ENCODE results near the gene SOCS4. TPM values are rescaled to one million over a fixed set of nuclear protein-coding genes. Genes with fewer than 3 reads are reported as not detected.
"Not testable (repeated sequence)": the region's sequence is repeated elsewhere in the genome, so short reads cannot be mapped to it uniquely, and the experiment has no call there.

The SOCS4 gene, protein sequence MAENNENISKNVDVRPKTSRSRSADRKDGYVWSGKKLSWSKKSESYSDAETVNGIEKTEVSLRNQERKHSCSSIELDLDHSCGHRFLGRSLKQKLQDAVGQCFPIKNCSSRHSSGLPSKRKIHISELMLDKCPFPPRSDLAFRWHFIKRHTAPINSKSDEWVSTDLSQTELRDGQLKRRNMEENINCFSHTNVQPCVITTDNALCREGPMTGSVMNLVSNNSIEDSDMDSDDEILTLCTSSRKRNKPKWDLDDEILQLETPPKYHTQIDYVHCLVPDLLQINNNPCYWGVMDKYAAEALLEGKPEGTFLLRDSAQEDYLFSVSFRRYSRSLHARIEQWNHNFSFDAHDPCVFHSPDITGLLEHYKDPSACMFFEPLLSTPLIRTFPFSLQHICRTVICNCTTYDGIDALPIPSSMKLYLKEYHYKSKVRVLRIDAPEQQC
- 15.6 TPM for polyA plus RNA-seq (2013, experiment 1 of 2; ENCODE audit: insufficient read length)
- polyA plus RNA-seq (2013, experiment 2 of 2; ENCODE audit: insufficient read length): 13.1 TPM

DNA sequence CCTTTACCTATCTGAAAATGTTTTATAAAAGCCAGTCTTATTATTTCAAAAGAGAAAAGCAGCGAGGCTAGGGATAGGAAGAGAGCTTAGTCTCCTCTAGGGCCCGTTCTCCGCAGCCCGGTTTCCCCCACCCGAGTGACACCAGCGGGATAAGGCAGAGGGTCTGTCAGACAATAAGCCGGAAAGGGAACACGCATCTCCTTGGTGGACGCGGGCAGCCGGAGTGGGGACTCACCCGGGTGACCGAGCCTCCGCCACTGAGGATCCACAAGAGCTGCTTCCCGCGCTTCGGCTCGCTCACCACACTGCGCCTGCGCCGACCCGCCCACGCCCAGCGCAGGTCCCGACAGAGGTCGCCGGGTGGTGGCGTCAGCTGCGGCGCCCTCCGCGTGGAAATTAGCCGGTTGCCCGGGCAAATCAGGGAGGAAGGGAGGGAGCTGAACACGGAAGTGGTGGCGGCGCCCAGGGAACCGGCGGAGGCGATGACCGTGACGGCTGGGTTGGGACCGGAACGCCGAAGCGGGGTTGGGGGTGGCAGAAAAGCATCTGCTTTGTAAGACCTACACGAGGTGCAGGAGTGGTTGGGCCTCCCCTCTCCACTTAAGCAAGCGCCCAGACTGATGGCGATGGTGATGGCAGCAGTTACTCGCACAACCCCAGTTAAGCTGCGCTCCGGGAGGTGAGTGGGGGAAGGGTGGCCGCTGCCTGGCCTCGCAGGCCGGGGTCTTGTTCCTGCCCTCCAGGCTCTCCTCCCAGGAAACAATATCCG is at the start of gene SOCS4, which contains the start of gene WDHD1:
TSS of gene SOCS4 (plus strand) at position 444 of the 769 bp plus-strand sequence. CDS start 15,806 bp downstream, outside the sequence.
TSS of gene WDHD1 (minus strand) at position 307 of the 769 bp plus-strand sequence. CDS start 312 bp downstream, outside the sequence.
- DNase-seq: peak; percentile 94

DNA sequence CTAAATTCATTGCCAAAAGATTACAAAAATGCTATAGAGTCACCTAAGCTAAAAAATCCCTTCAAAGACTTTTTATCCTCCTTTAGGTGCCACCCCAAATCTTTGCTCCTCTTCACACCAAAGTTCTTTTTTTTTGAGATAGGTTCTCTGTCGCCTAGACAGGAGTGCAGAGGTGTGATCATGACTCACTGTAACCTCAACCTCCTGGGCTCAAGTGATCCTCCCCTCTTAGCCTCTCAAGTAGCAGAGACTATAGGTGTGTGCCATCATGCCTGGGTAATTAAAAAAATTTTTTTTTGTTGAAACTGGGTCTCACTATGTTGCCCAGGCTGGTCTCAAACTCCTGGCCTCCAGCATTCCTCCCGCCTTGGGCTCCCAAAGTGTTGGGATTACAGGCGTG is 48.0 kb upstream of the SOCS4 start:
- no peak for DNase-seq

DNA sequence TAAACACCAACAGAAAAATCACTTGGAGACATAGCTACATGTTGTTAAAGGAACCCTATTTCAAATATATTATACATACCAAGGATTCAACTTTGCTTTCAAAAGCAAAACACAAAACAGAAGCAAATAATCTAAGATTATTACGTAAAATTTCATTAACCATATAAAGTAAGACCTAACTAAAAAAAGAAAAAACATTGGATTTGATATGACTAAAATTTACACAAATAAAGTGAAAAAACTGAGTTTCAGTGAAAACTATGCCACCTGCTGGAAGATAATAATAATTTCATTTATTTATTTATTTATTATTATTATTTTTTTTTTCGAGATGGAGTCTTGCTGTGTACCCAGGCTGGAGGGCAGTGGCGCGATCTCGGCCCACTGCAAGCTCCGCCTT is 45.3 kb upstream of the SOCS4 start:
- peak; percentile 10 for DNase-seq

DNA sequence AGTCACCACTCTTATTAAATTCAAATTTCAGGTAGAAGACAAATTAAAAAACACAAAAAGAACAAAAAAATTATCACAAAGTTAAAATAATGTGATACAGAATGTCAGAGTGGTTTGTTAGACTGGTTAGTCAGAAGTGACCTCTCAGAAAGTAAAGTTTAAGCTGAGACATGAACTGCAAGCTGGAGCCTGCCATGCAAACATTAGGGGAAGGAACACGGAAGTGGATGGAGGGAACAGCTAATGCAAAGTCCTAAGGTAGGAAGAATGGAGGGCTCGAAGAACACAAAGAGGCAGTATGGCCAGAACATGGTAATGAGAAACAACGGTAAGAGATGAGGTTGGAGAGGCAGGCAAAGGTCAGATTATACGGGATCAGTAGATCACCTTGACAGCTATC is 41.9 kb upstream of the SOCS4 start:
- DNase-seq: no peak

DNA sequence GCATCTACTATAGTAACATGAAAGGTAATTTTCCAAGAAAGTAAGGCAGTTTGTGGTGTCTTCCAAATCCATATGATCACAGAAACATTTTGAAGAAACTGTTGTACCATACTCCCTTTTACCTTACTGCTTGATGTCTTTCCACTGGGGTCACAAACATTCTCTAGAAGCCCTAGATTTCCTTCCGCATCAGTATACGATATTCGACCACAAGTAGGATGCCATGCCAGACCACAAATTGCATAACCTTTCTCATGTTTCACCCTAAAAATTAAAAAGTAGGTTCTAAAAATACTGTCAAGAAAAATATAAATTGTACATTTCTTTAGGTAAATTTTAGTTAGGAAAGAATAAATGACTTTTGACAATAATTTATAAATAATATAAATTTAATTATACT is 26.7 kb upstream of the SOCS4 start:
- DNase-seq: no peak

DNA sequence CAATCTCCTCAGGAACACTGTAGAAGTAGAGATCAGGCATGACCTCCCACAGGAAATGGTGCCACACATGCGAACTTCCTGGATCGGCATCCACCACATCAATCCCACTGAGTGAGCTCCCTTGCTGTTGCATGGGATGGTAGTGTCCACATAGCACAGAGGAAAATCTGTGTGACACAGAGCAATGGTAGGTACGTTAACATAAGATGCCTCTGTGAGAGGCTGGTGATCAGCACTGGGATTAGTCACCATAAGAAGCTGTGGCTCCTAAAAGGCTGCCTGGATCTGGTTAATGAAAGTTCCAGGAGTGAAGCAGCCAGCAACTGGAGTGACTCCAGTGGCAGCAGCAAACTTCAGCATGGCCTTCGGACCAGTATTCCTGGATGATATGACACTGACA is 22.0 kb upstream of the SOCS4 start:
- DNase-seq: no peak

DNA sequence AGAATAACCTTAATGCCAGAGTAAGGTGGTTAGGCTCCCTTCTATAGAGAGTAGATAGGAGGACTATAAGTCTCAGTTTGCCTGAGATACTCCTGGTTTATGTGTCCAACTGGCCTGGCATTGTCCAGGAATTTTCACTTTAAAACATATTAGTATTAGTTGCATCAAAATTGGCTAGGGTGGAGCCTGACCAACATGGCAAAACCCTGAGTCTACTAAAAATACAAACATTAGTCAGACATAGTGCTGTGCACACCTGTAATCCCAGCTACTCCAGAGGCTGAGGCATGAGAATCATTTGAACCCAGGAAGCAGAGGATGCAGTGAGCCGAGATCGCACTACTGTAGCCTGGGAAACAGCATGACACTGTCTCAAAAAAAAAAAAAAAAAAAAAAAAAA is 12.0 kb upstream of the SOCS4 start:
- no peak for DNase-seq

DNA sequence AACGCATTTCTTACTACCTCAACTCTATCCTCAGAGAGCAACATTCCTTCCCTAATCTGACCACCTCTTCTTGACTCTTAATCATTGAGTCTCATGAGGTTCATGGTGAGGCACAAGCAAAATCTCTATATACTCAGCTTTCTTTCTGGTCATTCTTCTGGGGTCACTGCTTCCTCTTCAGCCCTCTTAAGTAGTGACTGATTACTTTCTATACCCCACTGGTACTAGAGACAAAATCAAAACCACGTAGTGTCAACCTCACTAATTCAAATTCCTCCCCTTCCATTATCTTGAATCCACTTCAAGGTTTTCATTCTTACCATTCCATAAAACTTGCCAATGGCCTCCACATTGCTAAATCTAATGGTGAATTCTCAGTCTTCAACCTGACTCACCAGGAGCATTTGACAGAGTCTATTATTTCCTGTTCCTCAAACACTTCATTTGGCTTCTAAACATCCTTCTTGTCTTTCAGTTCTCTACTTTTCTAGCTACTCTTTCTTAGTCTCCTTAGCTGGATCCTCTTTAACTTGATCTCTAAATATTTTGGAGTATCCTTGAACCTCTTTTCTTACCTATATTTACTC is 7.0 kb upstream of the SOCS4 start:
- DNase-seq: no peak

DNA sequence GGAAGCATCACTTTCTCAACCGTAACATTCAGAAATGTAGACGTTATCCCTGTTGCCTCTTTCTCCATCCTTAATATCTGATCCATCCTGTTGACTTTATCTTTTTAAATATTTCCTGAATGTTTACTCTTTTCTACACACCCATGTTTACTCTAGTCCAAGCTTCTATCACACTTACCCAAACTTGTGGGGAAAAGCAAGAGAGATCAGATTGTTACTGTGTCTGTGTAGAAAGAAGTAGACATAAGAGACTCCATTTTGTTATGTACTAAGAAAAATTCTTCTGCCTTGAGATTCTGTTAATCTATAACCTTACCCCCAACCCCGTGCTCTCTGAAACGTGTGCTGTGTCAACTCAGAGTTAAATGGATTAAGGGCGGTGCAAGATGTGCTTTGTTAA is 2.7 kb upstream of the SOCS4 start:
- DNase-seq: not testable (repeated sequence)

DNA sequence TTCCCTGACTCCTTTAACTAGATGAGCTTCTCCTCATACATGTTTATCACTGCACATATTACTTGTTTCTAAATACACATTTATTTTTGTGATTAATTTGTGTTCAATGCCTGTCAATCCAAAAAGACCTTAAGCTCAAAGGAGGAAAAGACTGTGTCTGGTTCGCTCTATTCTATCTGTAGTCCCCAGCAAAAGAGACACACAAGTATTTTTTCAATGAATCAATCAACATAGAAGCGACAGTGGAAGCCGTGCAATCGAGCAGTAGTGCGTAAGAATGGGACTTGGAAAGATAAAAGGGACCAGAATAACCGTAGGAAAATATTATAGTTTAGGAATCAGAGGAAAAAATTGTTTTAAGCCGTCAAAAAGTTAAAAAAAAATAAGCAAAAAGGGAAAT is 1.1 kb upstream of the SOCS4 start:
- DNase-seq: no peak

DNA sequence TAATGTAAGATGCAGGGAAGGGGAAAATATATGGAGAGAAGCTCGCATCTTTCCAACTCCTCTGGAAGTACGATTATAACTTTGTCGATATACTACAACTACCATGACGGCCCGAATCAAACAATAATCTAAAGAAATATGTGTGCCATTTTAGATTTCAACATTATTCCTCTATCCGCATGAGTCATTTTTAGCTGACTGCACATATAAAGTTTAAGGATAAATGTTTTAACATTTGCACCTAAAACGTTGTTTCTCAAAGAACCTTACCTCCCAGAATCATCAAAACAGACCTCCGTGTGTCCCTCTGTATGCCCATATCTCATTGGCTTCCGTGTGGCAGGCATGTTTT is 619 bp upstream of the SOCS4 start:
- no peak for DNase-seq

DNA sequence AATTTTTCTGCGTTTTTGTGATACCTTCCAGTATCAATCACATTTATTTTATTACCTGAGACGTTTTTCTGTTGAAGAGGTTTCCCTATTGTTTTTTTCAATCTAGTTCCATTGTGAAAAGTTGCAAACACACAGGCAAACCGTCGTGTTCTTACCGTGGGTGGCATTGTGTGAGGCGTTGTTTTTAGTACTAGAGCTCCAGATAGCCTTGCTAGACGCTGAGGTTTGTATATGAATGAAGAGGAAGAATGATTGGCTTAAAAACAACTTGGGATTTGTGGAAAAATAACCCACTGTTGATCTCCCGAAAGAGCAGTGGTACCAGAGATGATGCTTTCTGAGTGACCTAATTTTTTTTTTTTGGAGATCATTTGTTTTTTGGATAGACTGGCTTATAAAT is 1.0 kb downstream of the SOCS4 start:
- DNase-seq: no peak

DNA sequence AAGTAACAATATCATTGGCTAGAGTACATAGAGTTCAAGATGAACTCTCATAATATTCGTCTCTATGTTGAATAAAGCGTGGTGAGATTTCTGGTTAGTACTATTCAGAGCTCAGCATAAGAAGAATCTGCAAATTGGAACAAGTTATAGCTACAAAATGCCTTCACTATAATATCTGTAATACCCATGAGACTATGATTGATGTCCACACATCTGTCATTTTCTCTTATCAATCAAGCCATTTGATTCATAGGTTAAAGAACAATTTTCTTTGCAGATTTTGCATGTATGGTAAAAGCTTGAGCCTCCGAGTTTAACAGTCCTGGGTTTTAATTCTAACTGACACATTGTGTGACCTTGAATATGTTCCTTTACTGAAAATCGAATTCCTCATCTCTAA is 1.4 kb downstream of the SOCS4 start:
- no peak for DNase-seq

DNA sequence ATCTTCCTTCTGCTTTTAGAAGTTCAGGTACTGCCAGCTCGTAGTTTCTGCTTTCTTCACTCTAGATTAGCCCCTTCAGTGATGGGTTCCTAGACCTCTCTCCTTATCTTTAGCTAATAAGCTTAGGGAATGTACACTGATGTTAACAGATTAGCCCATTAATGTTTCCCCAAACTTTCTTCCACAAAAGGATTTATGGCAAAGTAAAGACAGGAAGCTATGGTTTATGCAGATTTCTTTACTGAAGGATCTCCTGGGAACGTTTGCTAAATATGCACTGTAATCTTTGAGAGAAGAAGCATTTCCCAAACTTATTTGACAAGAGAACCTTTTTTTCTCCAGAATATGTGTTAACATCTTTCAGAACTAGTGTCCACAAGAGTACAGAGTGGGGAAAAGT is 4.2 kb downstream of the SOCS4 start:
- no peak for DNase-seq

DNA sequence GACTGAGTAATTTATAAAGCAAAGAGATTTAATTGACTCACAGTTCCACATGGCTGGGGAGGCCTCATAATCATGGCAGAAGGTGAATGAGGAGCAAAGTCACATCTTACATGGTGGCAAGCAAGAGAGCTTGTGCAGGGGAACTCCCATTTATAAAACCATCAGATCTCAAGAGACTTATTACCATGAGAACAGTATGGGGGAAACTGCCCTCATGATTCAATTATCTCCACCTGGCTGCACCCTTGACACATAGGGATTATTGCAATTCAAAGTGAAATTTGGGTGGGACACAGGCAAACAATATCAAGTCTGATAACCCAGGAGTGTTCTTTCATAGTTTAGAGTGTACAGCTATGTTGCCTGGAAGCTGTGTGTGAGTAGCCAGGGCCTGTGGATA is 11.0 kb downstream of the SOCS4 start:
- not testable (repeated sequence) for DNase-seq

DNA sequence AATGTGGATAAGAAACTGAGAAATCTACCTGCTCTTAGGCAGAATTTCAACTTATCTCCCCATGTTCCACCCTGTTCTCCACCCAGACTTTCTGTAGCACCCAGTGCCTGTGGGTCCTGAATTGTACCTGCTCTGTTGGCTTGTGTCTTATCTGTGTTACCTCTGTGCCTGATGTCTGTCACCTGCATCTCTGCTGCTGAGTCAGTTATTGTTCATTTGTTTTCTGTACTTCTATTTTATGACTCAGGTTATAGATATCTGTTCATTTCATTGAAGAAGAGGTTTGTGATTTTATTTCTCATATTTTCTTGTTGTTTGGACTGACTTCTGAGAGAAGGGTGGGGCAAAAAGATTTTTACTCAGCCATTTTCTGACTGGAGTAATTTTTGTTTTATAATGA is 11.7 kb downstream of the SOCS4 start:
- DNase-seq: no peak

DNA sequence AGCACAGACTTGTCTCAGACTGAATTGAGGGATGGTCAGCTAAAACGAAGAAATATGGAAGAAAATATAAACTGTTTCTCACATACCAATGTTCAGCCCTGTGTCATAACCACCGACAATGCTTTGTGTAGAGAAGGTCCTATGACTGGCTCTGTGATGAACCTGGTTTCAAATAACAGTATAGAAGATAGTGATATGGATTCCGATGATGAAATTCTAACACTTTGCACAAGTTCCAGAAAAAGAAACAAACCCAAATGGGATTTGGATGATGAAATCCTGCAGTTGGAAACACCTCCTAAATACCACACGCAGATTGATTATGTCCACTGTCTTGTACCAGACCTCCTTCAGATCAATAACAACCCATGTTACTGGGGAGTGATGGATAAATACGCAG is 16.5 kb downstream of the SOCS4 start:
- DNase-seq: no peak

DNA sequence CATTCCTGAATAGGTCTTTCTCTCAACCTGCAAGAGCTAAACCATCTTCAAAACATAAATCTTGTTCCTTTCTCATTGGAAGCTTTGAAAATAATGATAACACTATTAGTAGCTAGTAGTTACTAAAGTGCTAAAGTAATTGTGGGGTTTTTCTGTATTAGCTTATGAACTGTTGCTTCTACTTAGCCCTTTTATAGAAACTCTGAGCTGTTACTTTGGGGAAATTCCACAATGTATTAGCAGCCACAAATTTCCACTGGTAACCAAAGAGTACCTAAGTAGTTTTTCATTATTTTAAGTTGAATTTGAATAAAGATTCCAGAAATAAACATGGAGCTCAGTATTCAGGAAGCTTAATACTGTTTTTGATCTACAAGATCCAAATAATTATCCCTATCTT is 18.1 kb downstream of the SOCS4 start:
- no peak for DNase-seq

DNA sequence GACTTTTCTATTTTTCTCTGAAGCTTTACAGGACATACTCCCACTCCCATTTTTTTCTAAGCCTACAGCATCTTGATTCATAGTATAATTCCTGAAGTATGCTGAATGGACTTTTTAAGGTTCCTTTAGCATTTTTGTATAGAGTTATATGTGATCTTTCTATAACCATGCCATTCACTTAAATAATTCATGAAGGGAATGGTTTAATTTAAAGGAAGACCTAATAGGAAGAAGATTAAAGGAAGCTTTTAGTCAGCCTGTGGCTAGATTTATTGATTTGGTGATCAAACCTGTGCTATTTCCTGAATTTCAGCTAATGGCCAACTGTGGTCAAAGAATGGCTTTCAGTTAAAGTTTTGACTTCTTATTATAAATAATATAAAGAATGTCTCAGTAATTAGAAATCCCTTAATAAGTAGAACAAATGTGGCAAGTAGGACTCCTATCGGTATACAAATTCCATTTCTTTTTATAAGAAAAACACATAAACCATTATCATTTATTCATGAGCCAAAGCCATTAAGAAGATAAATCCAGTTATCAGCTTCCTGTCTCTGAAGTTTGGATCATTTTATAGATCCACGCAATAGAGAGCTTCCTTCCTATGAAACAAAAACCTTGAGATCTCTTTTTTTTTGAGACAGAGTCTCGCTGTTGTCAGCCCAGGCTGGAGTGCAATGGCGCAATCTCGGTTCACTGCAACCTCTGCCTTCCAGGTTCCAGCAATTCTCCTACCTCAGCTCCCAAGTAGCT is 20.4 kb downstream of the SOCS4 start:
- no peak for DNase-seq

DNA sequence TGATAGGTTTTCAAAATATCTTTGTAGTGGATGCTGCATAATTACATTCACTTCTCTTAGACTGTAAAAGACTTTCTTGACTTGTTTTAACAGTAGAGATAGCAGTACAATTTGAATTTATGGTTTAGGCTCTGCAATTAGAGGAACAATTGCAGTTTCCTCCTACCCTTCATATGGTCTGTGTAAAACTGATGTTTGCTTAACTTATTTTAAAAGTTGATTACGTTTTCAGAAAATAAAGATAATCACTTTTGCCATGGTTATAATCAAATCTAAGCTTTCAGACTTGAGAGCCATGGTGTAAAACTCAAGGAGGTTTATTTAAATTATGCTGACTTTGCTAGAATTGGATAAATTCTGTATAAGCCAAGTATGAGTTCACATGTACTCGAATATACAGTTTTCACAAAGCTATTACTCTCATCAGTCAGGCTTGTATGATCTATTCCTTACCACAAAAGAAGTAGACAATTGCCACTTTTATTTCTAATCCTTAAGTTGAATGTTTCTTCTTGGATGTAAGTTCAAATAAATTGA is 21.9 kb downstream of the SOCS4 start:
- no peak for DNase-seq

DNA sequence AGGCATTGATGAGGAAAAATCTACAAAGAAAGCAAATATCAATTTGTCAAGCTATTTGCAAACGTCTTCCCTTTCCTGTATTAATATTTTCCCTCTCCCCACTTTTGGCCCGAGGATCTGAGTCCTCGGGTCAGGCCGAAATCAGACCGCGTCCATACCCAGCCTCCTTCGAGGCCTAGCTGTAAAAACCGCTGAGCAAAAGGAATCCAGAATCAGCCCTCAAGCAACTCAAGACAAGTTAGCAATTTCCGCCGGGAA is 24.1 kb downstream of the SOCS4 start:
- no peak for DNase-seq

DNA sequence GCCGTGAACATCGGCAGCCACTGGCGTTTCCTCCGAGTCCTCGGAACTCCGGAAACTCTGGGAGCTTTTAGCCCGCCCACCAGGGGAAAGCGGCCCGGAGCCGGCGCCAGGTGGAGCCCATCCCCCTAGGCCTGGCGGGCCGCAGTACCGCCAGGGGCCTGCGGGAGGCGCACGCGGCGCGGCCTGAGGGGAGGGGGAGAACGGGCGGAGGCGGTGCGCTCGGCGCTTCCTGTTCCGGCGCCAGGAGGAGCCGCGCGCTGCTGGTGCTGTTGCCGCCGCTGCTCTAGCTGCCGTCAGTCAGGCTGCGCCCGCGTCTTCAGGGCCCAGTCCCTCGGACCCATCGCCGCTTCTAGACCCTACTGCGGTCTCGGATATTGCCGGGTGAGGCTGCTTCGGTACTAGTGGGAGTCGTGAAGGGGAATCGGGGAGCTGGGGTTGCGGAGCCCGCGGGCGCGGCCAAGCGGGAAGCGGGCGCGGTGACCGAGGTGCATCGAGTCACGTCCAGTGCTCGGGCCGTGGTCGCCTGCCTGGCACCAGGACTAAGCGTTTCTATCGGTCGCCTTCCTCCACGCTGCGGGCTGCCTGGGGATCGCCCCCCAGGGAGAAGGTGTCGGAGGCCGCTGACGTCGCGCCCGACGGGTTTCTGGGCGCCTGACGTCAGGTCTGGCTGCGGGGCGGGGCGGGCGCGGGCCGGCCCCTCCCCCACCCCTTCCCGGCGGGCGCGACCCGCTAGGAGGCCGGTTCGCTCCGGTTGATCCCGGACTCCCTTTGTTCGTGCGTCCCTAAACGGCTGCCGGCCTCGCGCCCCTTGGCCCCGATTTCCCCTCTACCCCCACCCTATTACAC is 24.6 kb downstream of the SOCS4 start, which contains the start of gene MAPK1IP1L:
TSS of gene MAPK1IP1L (plus strand) at position 225 of the 846 bp plus-strand sequence. CDS start 10,037 bp downstream, outside the sequence.
- DNase-seq: peak; percentile 95
